ENCODE measurements around the gene DNAH3. TPM values are rescaled to one million over a fixed set of nuclear protein-coding genes. Genes with fewer than 3 reads are reported as not detected.
A peak's percentile ranks its signal among the peaks of the same experiment; 100 is the strongest.

DNAH3 gene
- total and polyA plus RNA-seq, 2 of the 13 experiments (the other 11 are each of a cell fraction or from before 2014, with no cell fraction given) = 0.07 to 0.08 TPM

GRCh38 chr16:20900299-20901067 lies 250.2 kb downstream of the DNAH3 start, which contains the start of the genes DCUN1D3 and LYRM1 (continued):
- TF ChIP-seq, protein P1, sequence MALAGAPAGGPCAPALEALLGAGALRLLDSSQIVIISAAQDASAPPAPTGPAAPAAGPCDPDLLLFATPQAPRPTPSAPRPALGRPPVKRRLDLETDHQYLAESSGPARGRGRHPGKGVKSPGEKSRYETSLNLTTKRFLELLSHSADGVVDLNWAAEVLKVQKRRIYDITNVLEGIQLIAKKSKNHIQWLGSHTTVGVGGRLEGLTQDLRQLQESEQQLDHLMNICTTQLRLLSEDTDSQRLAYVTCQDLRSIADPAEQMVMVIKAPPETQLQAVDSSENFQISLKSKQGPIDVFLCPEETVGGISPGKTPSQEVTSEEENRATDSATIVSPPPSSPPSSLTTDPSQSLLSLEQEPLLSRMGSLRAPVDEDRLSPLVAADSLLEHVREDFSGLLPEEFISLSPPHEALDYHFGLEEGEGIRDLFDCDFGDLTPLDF (CRISPR knock-in tag; IDR thresholded peaks at IDR 0.05) = peak; percentile 65
- no peak for TF ChIP-seq JUNB (CRISPR knock-in tag; IDR thresholded peaks at IDR 0.05; ENCODE audit: borderline replicate concordance)
- no peak for TF ChIP-seq FOXJ3 (CRISPR knock-in tag; IDR thresholded peaks at IDR 0.05; ENCODE audit: borderline replicate concordance)
- no peak; the same call in 1 of the 2 replicates for TF ChIP-seq SP5 (CRISPR knock-in tag; IDR thresholded peaks at IDR 0.05; ENCODE audit: borderline replicate concordance, low read depth)
- 0 out of 2 replicates have a peak, but pooled peaks have one; percentile 28 for TF ChIP-seq NFAT5 (CRISPR knock-in tag; IDR thresholded peaks at IDR 0.05)
- 0 out of 4 replicates have a peak, but pooled peaks of 1 of the 2 experiments have one; percentile 63 for TF ChIP-seq KLF16 (CRISPR knock-in tag; IDR thresholded peaks at IDR 0.05)
- TF ChIP-seq RXRB (CRISPR knock-in tag; IDR thresholded peaks at IDR 0.05; ENCODE audit: borderline replicate concordance) = no peak
- TF ChIP-seq SALL2 (CRISPR knock-in tag; IDR thresholded peaks at IDR 0.05) = peak; percentile 91
- peak; percentile 98 for TF ChIP-seq FOXK2 (IDR thresholded peaks at IDR 0.05)
- TF ChIP-seq EEA1 (CRISPR knock-in tag; IDR thresholded peaks at IDR 0.05; ENCODE audit: borderline replicate concordance) = no peak; the same call in 1 of the 2 replicates
- peak; percentile 77 for TF ChIP-seq PHF20 (CRISPR knock-in tag; IDR thresholded peaks at IDR 0.05)
- TF ChIP-seq ONECUT2 (CRISPR knock-in tag; IDR thresholded peaks at IDR 0.05) = no peak
- TF ChIP-seq PBX2 (CRISPR knock-in tag; IDR thresholded peaks at IDR 0.05) = no peak
- peak; percentile 83; the same call in 1 of the 2 replicates for TF ChIP-seq SNAI1 (CRISPR knock-in tag; IDR thresholded peaks at IDR 0.05; ENCODE audit: borderline replicate concordance)
- peak; percentile 60; the same call in 1 of the 2 replicates for TF ChIP-seq YEATS2 (CRISPR knock-in tag; IDR thresholded peaks at IDR 0.05; ENCODE audit: borderline replicate concordance)
- TF ChIP-seq GATAD1 (CRISPR knock-in tag; IDR thresholded peaks at IDR 0.05) = peak; percentile 67
- TF ChIP-seq ZIK1 (CRISPR knock-in tag; IDR thresholded peaks at IDR 0.05; ENCODE audit: borderline replicate concordance, low read depth) = peak; percentile 44; the same call in 1 of the 2 replicates
- no peak for TF ChIP-seq ZNF431 (CRISPR knock-in tag; IDR thresholded peaks at IDR 0.05; ENCODE audit: borderline replicate concordance, low read depth)
- no peak; the same call in 1 of the 2 replicates for TF ChIP-seq ZNF136 (CRISPR knock-in tag; IDR thresholded peaks at IDR 0.05; ENCODE audit: low read depth)
- no peak for TF ChIP-seq ZNF101 (CRISPR knock-in tag; IDR thresholded peaks at IDR 0.05; ENCODE audit: borderline replicate concordance, low read depth)
- TF ChIP-seq ZNF333 (CRISPR knock-in tag; IDR thresholded peaks at IDR 0.05; ENCODE audit: borderline replicate concordance) = peak; percentile 85; the same call in 1 of the 2 replicates
- TF ChIP-seq HMGA1 (CRISPR knock-in tag; conservative IDR thresholded peaks at IDR 0.05) = no peak
- TF ChIP-seq ZNF547 (CRISPR knock-in tag; IDR thresholded peaks at IDR 0.05) = peak; percentile 78

All from HepG2 (cell line).